Activated CD8-positive, alpha-beta T cell treated with anti-CD3 and anti-CD28 coated beads, Interleukin-2, amount 10 ng/mL, durations not matched to agents 7 days and 5 days (primary cell): ENCODE results near the gene BEND3. TPM values are rescaled to one million over a fixed set of nuclear protein-coding genes. Genes with fewer than 3 reads are reported as not detected.

Experiments used
- ATAC-seq: fragments of 150-1000 bp; cut with Tn5 transposase; one replicate; pipeline ENCODE4 v1.10.0; 2021; ENCODE audit warnings: moderate library complexity
- CTCF ChIA-PET: fragments of 350-600 bp; sonication (Branson Sonifier 250); formaldehyde crosslinking; loops from one replicate; lab custom pipeline; 2021; ENCODE audit warnings: antibody characterized with exemption; lab: Charles Lee
- POLR2A ChIA-PET: fragments of 350-600 bp; sonication (Branson Sonifier 250); formaldehyde crosslinking; loops from one replicate; lab custom pipeline; 2021; ENCODE audit warnings: antibody characterized with exemption; lab: Charles Lee
- DNase-seq: peaks from one replicate; pipeline ENCODE4 v3.0.0-alpha.2; 2020
- H3K27ac Mint-ChIP-seq: one replicate; pipeline ENCODE4 v1.8.0; 2021; ENCODE audit warnings: mild to moderate bottlenecking, mixed read lengths
- H3K27me3 Mint-ChIP-seq: one replicate; pipeline ENCODE4 v1.8.0; 2021; ENCODE audit warnings: low read depth, mixed read lengths
- H3K36me3 Mint-ChIP-seq: one replicate; pipeline ENCODE4 v1.8.0; 2021; ENCODE audit warnings: low read depth, mixed read lengths
- H3K4me1 Mint-ChIP-seq: one replicate; pipeline ENCODE4 v1.8.0; 2021; ENCODE audit warnings: low read depth, mixed read lengths
- H3K4me3 Mint-ChIP-seq: one replicate; pipeline ENCODE4 v1.8.0; 2021; ENCODE audit warnings: mild to moderate bottlenecking, mixed read lengths
- H3K9me3 Mint-ChIP-seq: one replicate; pipeline ENCODE4 v1.8.0; 2022; ENCODE audit warnings: mixed read lengths; ENCODE audit not compliant: insufficient read depth
- total RNA-seq, 2 experiments: library from RNA; stranded (reverse); gene quantifications; one replicate each; pipeline ENCODE4 v1.2.3, GENCODE V29; 2021

Gene BEND3
- total RNA-seq, 2 experiments from 2014 or later = 3.6 to 3.8 TPM

DNA sequence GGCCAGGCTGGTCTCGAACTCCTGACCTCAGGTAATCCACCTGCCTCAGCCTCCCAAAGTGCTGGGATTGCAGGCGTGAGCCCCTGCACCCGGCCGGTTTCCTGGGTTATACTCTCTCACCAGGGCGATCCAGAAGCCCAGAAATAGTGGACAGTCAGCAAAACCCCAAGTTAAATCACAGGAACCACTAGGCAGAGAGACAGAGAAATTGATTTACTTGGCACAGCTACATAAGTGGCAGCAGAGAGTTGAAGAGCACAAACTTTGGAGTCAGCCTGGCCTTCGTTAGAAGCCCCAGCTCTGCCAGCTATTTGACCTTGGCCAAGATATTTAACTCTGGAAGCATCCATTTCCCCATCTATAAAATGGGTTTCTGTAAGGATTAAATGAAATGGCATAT lies 54.6 kb downstream of the BEND3 start:
- DNase-seq = no peak
- Mint-ChIP-seq H3K4me3 (no peak overlapping the region), H3K27me3 (no peaks in the 10 kb centered on the region), H3K9me3 (no peaks in the 10 kb centered on the region), H3K36me3 (no peaks in the 10 kb centered on the region), H3K27ac (no peak overlapping the region), H3K4me1 (peaks cover 47% of the 10 kb centered on the region)
- no peak for ATAC-seq
- ChIA-PET POLR2A (interaction anchor here (1.0 kb wide), 1 partner anchor 9 kb away, joined by 3 read pairs; no protein-coding TSS in a partner anchor), CTCF (interaction anchor here (0.9 to 2.5 kb wide), 5 partner anchors 10 to 63 kb away, joined by 3 to 12 read pairs (median 6); partner anchors contain the start of gene MTRES1)

DNA sequence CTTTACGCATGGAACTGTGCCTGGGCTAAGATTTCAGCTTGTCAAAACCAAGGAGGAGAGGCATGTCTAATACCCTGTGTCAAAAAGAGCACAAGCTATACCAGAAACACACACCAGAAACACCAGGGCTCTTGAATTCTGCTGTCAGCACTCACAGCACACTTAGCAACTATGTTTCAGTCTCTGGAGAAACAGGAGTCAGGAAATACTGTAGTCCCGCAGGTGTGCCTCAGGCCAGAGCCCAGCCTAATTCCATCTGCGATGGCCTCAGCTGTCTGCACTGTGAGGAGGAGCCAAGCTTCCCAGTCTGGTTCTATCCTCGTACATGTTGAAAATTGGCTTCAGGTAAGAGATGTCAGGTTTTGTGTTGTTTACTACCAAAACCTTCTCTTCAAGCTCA lies 55.7 kb downstream of the BEND3 start:
- peaks cover 36% of the 10 kb centered on the region for H3K4me1 Mint-ChIP-seq
- ATAC-seq = no peak
- no peaks in the 10 kb centered on the region for H3K36me3 Mint-ChIP-seq
- no peaks in the 10 kb centered on the region for H3K27me3 Mint-ChIP-seq
- ChIA-PET CTCF (interaction anchor here (0.9 to 2.5 kb wide), 2 partner anchors 54 to 62 kb away, joined by 3 to 12 read pairs; no protein-coding TSS in a partner anchor), POLR2A (no interaction called here)
- no peak overlapping the region for H3K4me3 Mint-ChIP-seq
- no peak overlapping the region for H3K27ac Mint-ChIP-seq
- DNase-seq = no peak
- no peaks in the 10 kb centered on the region for H3K9me3 Mint-ChIP-seq

DNA sequence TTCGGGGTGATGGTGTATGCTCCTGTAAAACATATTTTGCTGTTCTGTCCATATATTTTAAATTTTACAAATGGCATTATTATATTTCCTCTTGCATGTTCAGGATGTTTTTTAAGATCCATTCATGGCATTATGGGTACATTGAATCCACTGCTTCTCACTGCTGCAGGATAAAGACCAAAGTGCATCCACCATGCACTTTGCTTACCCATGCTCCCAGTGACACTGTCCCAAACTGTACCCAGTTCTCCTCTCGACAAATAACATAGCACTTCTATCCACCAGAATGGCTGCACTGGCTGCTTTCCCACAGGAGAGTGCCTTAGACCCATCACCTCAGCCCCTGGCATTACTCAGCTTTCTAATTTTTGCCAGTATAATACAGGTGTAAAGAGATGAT lies 57.6 kb downstream of the BEND3 start:
- no peak for DNase-seq
- ChIA-PET CTCF (no interaction called here), POLR2A (no interaction called here)
- Mint-ChIP-seq H3K27me3 (no peaks in the 10 kb centered on the region), H3K4me1 (peaks cover 21% of the 10 kb centered on the region), H3K9me3 (no peaks in the 10 kb centered on the region), H3K36me3 (no peaks in the 10 kb centered on the region), H3K4me3 (no peak overlapping the region), H3K27ac (no peak overlapping the region)
- ATAC-seq = no peak

DNA sequence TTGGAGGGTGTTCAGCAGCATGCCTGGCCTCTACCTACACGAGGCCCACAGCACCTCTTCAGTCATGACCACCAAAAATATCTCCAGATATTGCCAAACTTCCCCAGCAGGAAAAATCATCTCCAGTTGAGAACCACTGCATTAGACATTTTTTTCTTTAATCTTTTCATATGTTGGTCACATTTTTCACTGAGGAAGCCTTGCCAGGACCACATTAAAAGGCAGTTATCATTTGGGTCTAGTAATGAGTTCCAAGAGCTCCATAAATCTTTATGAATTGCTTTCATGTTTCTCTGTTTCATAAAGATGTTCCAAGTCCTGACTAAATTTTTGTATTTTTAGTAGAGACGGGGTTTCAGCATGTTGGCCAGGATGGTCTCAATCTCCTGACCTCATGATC lies 58.5 kb downstream of the BEND3 start:
- Mint-ChIP-seq H3K27me3 (no peaks in the 10 kb centered on the region), H3K36me3 (no peaks in the 10 kb centered on the region), H3K9me3 (no peaks in the 10 kb centered on the region), H3K4me1 (peaks cover 15% of the 10 kb centered on the region), H3K4me3 (no peak overlapping the region), H3K27ac (no peak overlapping the region)
- ChIA-PET CTCF (no interaction called here), POLR2A (no interaction called here)
- no peak for ATAC-seq
- no peak for DNase-seq

DNA sequence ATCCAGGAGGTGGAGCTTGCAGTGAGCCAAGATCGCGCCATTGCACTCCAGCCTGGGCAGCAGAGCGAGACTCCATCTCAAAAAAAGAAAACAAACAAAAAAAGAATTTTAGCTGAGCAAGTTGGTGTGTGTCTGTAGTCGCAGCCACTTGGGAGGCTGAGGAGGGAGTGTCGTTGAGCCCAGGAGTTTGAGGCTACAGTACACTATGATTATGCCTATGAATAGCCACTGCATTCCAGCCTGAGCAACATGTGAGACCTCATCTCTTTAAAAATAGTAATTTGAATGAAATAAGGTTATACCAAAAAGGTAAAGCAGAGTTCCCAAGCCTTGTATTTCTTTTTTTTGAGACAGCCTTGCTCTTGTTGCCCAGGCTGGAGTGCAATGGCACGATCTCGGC lies 67.5 kb downstream of the BEND3 start:
- no peak overlapping the region for H3K4me3 Mint-ChIP-seq
- CTCF ChIA-PET = interaction anchor here (0.6 to 1.3 kb wide), 2 partner anchors 19 to 25 kb away, joined by 4 read pairs; no protein-coding TSS in a partner anchor

DNA sequence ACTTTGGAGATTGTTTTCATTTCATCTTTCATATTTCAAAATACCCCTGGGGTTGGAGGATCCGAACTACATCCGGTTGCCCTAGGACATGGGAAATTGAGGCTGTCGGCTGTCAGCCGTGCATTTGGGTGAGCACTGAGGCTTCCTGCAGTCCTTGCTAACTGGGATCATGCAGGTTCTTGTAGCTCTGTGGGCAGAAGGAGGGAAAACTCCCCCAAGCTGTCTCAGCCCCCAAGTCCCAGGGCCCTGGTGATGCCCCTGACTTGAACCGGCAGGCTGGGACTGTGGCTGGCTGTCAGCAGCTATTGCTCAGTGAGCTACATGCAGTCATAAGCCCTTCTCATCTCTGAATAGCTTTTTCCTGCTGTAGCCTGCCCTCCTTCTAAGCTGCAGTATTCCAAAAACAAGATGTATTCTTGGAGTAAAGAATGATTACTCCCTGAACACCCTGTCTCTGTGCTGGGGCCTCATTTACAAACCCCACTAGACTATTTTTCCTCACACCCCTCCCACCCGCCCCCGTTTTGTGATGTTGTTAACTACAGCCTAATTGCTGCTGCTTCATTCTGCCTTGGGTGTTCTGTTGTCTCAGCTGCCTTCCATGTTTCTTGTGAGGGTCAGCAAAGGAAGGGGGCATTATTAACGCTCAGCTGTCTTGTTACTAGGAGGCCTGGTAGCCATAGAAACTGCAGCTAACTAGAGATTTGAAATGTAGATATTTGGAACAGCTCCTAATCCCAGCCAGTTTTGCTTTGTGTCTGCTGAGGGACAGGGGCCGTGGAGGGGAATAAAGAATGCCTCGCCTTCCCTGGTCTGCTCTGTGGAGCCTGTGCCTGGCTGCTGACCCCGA lies 69.3 kb downstream of the BEND3 start:
- H3K4me3 Mint-ChIP-seq = no peak overlapping the region
- peaks cover 12% of the 10 kb centered on the region for H3K36me3 Mint-ChIP-seq
- H3K9me3 Mint-ChIP-seq = no peaks in the 10 kb centered on the region
- no peaks in the 10 kb centered on the region for H3K27me3 Mint-ChIP-seq
- no peak for DNase-seq
- CTCF ChIA-PET = interaction anchor here (0.7 kb wide), 1 partner anchor 18 kb away, joined by 3 read pairs; no protein-coding TSS in a partner anchor
- H3K4me1 Mint-ChIP-seq = peaks cover 11% of the 10 kb centered on the region
- ATAC-seq = no peak
- POLR2A ChIA-PET = no interaction called here
- no peak overlapping the region for H3K27ac Mint-ChIP-seq

More for the DNA sequence above, 67.5 kb downstream of the BEND3 start:
- no peak for DNase-seq
- H3K36me3 Mint-ChIP-seq = peaks cover 14% of the 10 kb centered on the region
- H3K27me3 Mint-ChIP-seq = no peaks in the 10 kb centered on the region
- POLR2A ChIA-PET = no interaction called here
- H3K4me1 Mint-ChIP-seq = peaks cover 7% of the 10 kb centered on the region
- H3K9me3 Mint-ChIP-seq = no peaks in the 10 kb centered on the region
- H3K27ac Mint-ChIP-seq = no peak overlapping the region
- no peak for ATAC-seq

DNA sequence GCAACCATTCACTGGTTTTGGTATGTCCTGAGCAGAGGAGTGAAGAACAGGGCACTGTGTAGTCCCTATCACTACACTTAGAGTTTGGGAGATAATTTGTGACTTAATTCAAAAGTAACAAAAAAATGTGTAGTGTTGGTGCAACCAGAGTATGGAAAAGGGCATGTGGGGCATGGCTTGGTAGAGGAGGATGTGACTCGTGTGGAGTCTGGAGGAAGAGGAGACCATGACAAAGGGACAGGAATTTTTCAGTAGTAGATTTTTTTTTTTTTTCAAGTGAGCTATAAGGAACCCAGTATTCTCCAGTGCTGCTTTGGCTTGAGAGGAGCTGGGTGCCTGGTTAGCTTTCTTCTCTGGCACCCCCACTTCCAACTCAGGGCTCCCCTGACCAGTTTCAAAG lies 82.2 kb downstream of the BEND3 start:
- H3K27ac Mint-ChIP-seq = peak overlapping the region; percentile 1
- no peaks in the 10 kb centered on the region for H3K9me3 Mint-ChIP-seq
- ChIA-PET CTCF (interaction anchor here (0.8 to 1.6 kb wide), 2 partner anchors 9 to 83 kb away, joined by 3 read pairs; no protein-coding TSS in a partner anchor), POLR2A (no interaction called here)
- peaks cover 25% of the 10 kb centered on the region for H3K4me1 Mint-ChIP-seq
- no peak for DNase-seq
- no peak for ATAC-seq
- peaks cover 40% of the 10 kb centered on the region for H3K36me3 Mint-ChIP-seq
- H3K27me3 Mint-ChIP-seq = no peaks in the 10 kb centered on the region
- no peak overlapping the region for H3K4me3 Mint-ChIP-seq

DNA sequence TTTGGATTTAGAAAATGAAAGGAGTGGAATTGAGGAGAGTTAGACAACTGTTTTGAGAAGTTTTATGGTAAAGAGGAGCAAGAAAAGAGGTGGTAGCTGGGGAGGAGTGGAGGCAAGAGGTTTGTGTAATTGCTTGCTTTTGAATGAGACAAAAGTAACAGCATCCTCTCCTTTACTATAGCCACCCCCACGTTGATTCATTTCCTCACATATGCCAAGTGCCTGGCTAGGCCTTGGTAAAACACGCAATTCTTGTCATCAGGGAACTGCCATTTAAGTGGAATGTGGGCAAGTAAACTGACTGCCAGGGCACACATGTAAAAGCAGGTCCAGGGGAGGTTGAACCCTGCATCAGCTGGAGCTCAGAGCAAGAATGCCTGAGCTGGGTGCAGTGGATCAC lies 83.3 kb downstream of the BEND3 start:
- H3K4me1 Mint-ChIP-seq = peaks cover 25% of the 10 kb centered on the region
- no peaks in the 10 kb centered on the region for H3K9me3 Mint-ChIP-seq
- ATAC-seq = no peak
- ChIA-PET CTCF (no interaction called here), POLR2A (no interaction called here)
- DNase-seq = no peak
- no peak overlapping the region for H3K4me3 Mint-ChIP-seq
- H3K36me3 Mint-ChIP-seq = peaks cover 40% of the 10 kb centered on the region
- H3K27me3 Mint-ChIP-seq = no peaks in the 10 kb centered on the region
- H3K27ac Mint-ChIP-seq = no peak overlapping the region

DNA sequence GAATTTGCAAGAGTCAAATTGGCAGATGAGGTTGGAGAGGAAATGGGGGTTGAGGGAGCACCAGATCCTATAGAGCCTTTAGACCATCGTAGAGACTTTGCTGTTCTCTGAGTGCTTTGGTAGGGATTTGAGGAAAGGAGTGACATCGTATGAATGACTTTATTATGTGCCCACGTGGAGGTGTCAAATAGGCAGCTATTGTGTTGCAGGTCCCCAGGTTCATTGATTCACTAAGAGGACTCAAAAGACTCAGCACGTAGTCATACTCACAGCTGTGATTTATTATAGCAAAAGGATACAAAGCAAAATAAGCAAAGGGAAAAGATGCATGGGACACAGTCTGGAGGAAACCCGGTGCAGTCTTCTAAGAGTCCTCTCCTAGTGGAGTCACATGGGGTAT lies 85.2 kb downstream of the BEND3 start:
- Mint-ChIP-seq H3K27ac (no peak overlapping the region), H3K36me3 (peaks cover 33% of the 10 kb centered on the region), H3K9me3 (no peaks in the 10 kb centered on the region), H3K4me1 (peaks cover 27% of the 10 kb centered on the region), H3K27me3 (no peaks in the 10 kb centered on the region), H3K4me3 (peak overlapping the region; percentile 100)
- no peak for DNase-seq
- ChIA-PET CTCF (interaction anchor here (1.2 to 1.6 kb wide), 2 partner anchors 83 to 86 kb away, joined by 3 to 5 read pairs; no protein-coding TSS in a partner anchor), POLR2A (no interaction called here)
- no peak for ATAC-seq

DNA sequence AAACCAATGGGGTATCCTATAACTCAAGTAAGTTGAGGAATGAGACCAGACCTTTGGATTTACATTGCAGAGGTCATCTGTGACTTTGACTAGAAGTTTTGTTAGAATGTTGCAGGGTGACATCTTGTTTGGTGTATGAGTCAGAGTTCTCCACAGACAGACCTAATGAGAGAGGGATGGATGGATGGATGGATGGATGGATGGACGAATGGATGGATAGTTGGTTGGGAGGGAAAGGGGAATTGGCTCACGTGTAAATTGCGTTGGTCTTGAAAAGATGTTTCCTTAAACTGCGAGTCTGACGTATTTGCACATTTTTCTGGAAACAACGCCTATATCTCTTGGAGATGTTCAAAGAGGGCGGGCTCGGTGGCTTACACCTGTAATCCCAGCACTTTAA lies 88.3 kb downstream of the BEND3 start:
- no peaks in the 10 kb centered on the region for H3K27me3 Mint-ChIP-seq
- DNase-seq (no peak), ATAC-seq (no peak)
- ChIA-PET POLR2A (no interaction called here), CTCF (interaction anchor here (1.2 to 1.9 kb wide), 3 partner anchors 10 to 89 kb away, joined by 4 to 8 read pairs (median 7); partner anchors contain the start of gene BEND3)
- peaks cover 22% of the 10 kb centered on the region for H3K36me3 Mint-ChIP-seq
- no peak overlapping the region for H3K27ac Mint-ChIP-seq
- H3K4me1 Mint-ChIP-seq = peaks cover 26% of the 10 kb centered on the region
- H3K9me3 Mint-ChIP-seq = no peaks in the 10 kb centered on the region
- H3K4me3 Mint-ChIP-seq = no peak overlapping the region

DNA sequence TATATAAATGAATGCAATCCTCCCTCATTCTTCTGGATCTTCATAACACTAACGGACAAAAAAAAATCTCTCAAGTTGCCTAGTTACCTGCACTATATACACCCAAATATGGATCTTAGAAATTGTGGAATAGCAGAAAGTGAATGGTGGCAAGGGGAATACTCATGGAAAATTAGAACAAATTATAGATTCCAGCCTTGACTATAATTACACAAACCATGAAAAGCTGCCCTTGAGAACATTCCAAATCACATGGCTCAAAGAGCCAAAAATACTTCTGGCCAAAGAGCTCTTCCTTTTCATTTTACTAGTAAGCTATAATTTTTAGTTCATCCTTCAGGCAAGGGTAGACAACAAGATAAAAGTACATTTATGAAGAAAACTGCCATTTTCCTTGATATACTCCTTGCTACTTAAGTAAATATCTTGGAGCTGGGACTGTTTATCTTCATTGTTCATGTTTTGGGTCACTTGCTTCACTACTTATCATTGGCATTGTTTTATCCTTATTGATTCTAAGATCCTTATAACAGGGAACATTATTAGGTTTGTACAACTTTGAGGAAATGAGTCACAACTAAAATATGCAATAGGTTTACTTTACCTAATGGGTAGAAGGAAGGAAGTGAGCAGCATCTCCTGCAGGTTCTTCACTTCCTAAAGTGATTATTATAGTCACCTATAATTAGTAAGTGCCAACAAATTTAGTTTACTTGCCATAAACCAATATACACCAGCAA lies 93.7 kb downstream of the BEND3 start:
- POLR2A ChIA-PET = no interaction called here
- CTCF ChIA-PET = no interaction called here
- H3K27me3 Mint-ChIP-seq = peaks cover 4% of the 10 kb centered on the region

DNA sequence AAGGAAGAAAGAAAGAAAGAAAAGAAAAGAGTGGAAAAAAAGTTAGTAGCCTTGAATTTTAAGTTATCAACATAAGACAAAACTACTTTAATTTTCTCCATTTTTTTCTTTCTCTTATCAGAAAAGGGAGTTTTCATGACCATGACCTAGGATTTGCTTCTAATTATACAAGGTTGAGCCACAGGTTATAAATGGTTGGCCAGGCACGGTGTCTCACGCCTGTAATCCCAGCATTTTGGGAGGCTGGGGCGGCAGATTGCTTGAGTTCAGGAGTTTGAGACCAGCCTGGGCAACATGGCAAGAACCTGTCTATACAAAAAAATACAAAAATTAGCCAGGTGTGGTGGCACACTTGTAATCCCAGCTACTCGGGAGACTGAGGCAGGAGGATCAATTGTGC lies 95.1 kb downstream of the BEND3 start:
- Mint-ChIP-seq H3K27ac (no peak overlapping the region), H3K4me3 (no peak overlapping the region), H3K4me1 (peaks cover 8% of the 10 kb centered on the region), H3K27me3 (peaks cover 4% of the 10 kb centered on the region), H3K36me3 (no peaks in the 10 kb centered on the region), H3K9me3 (no peaks in the 10 kb centered on the region)
- ATAC-seq (no peak), DNase-seq (no peak)
- ChIA-PET POLR2A (no interaction called here), CTCF (no interaction called here)

More for the DNA sequence above, 93.7 kb downstream of the BEND3 start:
- H3K36me3 Mint-ChIP-seq = no peaks in the 10 kb centered on the region
- no peak overlapping the region for H3K27ac Mint-ChIP-seq
- H3K4me1 Mint-ChIP-seq = peaks cover 8% of the 10 kb centered on the region
- DNase-seq (no peak), ATAC-seq (no peak)
- no peak overlapping the region for H3K4me3 Mint-ChIP-seq
- no peaks in the 10 kb centered on the region for H3K9me3 Mint-ChIP-seq
